Measurements from ENCODE around the gene PREP.

Gene PREP

DNA sequence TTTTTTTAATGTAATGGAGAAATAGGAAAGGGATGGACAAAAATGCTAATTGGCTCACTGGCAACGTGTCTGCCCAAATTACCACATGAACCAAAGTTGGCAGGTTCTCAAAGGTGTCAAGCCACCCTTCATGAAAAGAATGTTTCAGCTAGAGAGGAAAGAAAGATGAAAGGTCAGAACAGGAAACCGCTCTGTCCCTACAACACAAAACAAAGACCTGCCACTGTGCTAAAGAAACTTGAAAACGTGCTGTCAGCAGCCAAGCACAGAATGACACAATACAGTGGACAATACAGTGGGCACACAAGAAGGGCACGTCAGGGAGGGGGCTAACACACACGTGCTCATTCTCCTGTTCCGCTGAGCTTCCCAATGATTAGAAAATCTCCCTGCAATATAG, 4.9 kb downstream of the PREP start:
- no peak for DNase-seq (ENCODE audit: low read depth)

DNA sequence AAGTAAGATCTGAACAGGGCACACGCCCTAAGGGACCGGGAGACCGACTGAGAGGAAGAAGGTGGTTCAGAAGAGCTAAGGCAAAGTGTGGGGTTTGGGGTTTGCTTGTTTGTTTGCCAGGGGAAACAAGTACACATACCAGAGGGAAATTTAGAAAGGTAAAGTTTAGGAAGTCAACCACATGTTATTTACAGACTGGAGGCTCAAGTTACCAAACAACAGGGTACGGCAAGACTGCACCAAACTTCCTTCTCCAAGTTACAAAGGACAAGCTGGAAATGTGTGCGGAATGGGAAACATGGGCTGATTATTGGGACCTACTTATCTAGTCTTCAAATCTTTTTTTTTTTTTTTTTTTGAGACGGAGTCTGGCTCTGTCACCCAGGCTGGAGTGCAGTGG, 11.2 kb downstream of the PREP start:
- DNase-seq (ENCODE audit: low read depth), result no peak

DNA sequence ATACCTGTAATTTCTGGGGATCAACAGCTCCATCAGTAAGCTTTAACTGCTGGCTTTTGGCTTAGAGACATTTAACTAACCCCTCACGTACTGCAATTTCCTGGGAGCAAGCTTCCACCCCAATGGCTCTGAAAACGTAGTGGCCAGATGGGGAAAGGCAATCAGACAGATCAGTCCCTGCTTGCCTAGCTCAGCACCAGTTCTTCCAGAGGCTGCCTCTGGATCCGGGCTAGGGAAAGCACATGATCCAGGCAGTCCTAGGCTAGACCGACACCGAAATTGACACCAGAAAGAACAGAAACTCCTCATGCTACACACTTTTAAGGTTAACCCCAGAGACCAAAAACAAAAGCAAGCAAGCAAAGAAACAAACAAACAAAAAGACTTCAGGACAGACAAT, 13.3 kb downstream of the PREP start:
- DNase-seq (ENCODE audit: low read depth), result no peak

DNA sequence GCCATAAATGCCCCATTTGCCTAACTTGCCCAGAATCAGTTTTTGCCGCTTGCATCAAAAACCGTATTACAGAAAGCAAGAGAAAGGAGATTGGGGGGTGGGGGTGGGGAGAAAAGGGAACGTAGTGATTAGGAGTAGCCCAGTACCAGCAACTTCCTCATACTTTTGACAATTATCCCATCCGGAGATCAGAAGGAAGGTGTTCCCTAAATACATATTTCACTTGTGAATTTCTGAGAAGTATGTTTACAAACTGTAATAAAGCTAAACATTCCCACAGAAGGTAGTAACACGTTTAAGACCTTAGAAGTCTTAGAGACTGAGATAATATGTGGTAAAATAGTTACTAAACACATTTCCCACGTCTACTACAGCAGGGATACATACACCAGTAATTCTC, 14.5 kb downstream of the PREP start:
- DNase-seq (ENCODE audit: low read depth), result peak; percentile 9

DNA sequence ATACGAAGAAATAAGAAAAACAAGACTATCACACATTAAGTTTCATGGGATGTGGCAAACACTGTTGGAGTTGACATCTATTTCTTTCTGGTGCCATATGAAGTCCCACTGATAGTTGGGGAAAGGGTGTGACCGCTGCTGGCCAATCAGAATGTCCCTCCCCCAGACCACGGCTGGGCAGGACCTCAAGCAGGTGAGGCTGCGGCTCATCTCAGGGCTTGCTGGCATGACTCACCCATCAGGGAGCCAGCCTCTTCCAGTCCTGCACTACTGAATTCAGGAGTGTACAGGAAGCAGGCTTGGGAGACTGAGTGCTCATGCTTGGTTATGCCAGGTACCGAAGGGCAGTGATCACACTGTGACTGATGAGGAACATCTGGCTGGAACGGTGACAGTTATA, 18.9 kb downstream of the PREP start:
- DNase-seq (ENCODE audit: low read depth), result no peak

DNA sequence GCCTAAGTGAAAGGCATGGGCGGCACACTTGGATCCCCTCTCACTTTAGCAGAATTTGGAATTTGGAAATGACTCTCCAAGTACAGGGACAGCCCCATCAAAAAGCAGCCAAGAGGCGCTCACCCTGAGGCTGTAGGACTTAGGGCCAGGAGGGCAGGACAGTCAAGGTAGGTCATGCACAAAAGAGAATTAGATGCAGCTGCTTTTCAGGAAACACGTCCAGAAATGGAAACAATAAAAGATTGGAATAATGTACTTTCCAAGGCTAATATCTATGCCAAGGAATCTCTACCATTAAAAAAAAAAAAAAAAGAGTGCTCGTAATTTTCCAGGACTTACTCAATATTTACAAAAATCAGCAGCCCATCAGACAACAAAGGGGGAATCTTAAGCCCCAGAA, 19.9 kb downstream of the PREP start:
- DNase-seq (ENCODE audit: low read depth), result no peak

DNA sequence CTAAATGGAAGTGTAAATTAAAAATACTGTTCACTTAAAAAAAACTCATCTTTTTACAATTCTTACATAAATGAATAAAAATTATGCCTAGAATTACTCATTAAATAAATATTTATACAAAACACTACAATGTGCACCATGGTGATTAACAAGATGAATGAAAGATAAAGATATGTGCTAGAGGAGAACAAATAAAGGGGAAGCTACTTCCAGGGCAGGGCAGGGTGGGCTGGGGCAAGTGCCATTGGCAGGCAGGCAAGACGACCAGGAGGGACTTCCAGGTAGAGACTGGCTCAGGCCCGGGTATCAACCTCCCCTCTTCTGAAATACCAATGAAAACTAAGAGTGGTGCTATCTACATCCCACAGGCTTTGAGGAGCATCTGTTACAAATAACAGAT, 20.4 kb downstream of the PREP start:
- DNase-seq (ENCODE audit: low read depth), result no peak

DNA sequence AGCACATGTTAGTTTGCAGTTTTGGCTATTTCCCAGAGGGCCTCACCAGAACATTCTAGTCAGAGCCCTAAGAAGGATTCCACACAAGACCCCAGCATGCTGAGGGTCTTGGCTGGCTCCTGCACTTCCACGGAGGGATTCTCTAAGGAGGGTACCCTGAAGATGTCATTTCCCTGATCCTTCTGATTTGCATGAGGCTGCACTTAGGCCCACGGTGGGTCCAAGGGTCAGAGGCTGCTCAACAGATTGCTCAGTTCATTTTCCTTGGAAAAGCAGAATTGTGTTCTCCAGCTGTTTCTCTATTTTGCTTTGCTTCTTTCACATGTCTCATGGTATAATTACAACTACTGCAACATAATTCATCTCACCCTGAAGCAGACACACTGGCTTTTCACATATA, 22.2 kb downstream of the PREP start:
- no peak for DNase-seq (ENCODE audit: low read depth)

DNA sequence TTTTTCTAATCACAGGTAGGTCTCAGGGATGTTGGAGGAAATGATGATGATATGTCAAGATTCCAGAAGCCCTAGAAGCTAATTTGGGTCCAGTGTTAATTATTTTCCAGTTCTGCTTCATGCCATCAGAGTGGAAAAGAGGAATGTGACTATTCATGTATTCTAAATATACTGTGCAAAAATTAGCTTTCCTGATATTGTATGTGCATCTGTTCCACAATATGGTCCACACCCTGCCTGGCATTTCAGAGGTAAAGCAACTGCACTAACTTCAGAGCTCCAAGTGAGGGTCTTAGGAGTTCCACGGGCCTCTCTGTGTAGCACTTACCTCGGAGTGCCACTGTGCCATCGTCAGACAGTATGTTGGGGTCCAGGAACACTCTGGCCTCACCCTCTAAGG, 27.1 kb downstream of the PREP start:
- no peak for DNase-seq (ENCODE audit: low read depth)

DNA sequence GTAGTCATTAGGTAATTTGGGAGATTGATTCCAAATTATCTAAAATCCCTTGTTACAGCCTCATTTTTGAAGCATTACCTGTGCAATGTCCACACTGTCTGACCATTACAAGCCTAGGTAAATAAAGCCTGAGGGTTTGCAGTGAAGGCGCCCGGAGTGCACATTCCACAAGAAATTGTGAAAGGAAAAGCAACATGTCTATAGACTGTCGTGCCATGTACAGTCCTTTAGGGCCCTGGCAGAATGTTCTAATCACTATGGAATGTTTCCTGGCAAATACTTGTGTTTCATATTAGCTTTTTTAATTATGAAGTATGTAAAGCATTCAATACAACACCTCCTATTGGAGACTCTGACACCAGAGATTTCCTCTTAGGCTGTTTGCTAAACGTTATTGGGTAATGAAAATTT, 28.9 kb downstream of the PREP start:
- DNase-seq (ENCODE audit: low read depth), result peak; percentile 47

DNA sequence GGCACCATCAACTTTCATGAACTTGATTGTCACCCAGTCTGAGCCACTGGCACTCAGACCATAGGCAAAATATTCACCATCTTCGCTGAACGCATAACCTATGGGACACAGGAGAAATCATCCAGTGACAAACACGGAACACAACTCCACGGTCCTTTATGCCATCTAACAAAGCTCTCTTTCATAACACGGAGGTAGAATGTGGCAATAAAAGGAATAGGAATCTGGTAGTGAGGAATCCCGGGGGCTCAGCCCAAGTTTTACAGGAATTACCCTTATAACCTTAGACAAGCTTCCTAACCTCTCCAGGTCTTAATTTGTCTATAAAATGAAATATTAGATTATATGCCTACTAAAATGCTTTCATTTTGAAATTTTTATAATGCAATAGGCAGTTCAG, 29.4 kb downstream of the PREP start:
- no peak for DNase-seq (ENCODE audit: low read depth)

DNA sequence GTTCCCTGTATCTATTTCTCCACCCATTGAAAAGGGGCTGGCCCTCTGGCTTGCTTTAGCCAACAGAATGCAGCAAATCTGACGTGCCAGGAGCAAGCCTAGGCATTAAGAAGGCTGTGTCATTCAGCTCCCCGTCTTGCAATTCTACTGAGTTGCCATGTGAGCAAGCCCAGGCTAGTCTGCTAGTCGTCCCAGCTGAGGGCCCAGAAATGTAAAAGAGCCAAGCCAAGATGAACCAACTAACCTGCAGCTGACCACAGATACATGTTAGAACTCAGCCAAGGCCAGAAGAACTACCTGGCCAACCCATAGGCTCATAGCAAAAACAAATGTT, 30.1 kb downstream of the PREP start:
- no peak for DNase-seq (ENCODE audit: low read depth)

DNA sequence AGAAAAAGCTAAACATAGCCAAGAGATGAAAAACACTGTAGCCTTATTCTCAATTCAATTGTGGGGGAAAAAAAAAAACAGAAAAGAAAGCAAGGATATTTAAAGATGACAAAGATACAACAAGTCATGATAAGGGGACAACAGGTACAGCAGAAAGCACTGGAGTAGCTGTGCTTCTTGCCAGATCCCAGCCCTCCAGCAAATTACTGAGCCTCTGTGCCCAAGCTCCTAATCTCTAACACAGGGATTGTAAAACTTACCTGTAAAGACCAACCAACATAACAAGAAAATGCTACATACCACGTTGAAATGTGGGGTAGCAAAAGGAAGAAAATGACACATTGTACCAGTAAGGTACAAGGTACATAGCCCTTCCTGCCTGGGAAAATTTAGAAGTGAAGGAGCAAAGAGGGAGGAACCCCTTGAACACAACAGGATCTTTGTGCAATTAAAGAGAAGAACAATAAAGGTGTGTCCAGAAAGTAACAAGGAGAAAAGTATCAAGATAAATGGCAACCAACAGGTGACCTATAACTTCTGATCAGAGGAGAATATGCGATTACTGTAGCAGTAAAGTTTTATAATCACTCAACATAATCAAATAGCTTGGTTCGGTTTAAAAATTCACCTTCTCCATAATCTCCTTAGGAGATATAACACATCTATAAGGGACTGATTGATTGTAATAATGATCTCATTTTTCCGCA, 30.6 kb downstream of the PREP start:
- DNase-seq (ENCODE audit: low read depth), result no peak

DNA sequence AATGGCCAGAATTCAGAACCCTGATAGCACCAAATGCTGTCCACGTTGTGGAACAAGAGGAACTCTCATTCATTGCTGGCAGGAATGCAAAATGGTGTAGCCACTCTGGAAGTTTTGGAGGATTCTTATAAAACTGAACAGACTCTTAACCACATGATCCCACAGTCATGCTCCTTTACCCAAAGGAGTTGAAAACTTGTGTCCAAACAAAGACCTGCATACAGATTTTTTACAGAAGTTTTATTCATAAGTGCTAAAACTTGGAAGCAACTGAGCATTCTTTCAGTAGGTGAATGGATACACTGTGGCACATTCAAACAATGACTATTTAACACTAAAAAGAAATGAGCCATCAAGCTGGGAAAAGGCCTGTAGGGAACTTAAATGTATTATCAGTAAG, 32.5 kb downstream of the PREP start:
- DNase-seq (ENCODE audit: low read depth), result no peak

DNA sequence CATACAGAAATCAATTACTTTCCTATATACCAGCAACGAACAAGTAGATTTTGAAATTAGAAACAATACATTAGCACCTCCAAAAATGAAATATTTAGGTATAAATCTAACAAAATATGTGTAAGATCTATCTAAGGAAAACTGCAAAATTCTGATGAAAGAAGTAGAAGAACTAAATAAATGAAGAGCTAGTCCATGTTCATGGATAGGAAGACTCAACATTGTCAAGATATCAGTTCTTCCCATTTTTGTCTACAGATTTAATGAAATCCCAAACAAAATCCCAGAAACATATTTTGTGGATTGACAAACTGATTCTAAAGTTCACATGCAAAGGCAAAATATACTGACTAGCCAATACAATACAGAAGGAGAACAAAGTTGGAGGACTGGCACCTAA, 33.7 kb downstream of the PREP start:
- no peak for DNase-seq (ENCODE audit: low read depth)

DNA sequence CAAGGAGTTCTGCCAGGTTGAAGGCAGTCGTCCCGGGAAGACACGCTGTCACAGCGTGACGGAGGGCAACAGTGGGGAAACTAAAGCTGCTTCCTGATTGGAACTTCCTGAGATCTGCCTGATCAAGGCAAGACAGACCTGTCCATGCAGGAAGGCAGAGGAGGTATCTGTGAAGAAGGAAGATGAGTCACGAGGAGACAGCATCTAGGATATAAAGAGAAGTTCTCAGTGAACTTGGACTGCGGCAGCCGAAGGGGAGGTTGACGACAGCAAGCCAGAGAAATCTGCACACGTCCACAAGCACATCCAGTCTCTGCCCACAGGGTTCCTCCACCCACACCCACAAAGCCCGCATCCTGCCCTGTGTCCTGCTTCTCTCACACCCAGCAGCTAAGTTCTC, 38.6 kb downstream of the PREP start:
- no peak for DNase-seq (ENCODE audit: low read depth)

DNA sequence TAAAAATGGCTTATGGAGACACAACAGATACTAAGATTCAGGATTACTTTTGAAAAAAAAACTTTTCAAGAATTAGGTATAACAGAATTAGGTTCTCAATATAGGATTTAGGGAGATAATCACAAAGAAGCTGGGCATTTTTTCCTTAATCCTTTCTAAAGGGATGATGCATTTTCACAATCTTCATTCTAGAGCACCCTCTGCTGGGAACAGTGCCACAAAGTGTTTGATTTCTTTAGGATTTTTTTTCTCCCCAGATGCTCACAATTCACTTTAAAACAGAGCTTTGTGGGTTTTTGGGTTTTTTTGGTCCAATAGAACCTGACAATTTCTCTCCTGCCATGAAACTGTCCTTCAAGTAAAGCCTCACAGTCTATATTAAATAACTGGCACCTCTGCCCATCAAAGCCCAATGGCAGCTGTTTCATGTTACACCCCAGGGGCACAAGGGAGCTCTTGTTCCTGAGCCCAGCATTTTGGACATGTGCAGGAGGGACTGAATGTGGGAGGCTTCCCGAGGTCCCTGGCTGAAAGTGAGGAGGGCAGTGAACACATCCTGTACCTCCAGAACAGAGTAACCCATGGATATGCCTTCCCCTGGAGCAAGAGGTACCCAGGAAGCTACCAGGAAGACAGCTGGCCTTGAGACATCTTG, 39.7 kb downstream of the PREP start:
- peak; percentile 36 for DNase-seq (ENCODE audit: low read depth)

DNA sequence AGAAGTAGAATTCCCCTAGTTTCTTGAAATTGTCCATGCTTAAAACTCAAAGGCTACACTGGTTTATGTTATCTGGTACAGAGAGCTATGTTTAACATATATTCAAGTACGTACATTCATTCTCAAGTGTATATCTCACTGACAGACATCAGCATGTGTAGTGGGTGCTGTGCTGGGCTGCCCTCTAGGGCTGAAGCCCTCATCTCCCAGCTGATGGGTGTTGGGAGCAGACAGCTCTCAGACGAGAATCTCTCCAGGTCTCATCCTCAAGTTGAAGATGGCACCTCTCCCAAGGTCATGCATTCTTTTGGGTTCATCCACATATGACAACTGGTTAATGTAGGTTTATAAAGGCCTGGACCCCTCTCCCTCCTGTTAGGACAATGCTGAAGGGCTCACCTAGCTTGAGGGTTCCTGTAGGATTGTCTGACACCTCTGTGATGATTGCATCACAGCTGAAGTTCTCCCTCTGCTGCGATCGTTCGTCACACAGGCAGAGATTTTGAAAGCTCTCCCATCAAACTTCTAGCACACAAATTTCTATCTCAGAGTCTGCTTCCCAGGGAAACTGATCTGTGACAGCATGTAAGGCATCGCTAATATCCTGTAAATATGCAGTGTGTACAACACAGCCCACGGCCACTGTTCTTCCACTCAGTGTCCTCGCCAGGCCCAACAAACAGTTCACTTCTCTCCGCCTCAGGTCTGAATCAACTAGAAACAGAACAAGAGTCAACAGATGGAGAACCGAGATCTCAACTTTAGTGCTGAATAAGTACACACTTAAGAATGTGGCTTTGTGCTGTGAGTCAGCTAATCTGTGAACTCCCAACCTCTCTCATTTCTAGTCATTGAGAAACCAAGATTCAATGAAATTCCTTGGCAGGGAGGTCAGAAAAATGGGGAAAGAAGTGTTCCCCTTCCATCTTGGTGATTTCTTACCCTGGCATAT, 43.2 kb downstream of the PREP start:
- DNase-seq (ENCODE audit: low read depth), result peak; percentile 97

DNA sequence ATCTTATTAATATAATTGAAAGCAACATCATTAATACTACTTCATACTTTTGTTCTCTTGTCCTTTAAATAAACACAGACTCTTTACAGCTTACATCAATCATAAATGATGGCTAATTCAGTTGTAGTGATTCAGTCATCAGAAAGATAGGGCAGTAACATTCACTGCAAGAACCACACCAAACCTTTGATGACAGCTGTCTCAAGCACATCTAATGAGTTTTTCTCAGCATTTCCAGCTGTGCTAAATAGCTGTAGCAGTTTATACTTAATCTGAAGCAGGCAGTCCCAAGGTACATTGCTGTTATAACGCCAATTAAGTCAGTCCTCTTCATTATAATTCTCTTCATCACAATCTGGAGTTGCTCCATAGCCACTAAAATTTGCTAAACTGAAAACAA, 45.7 kb downstream of the PREP start:
- DNase-seq (ENCODE audit: low read depth), result no peak

DNA sequence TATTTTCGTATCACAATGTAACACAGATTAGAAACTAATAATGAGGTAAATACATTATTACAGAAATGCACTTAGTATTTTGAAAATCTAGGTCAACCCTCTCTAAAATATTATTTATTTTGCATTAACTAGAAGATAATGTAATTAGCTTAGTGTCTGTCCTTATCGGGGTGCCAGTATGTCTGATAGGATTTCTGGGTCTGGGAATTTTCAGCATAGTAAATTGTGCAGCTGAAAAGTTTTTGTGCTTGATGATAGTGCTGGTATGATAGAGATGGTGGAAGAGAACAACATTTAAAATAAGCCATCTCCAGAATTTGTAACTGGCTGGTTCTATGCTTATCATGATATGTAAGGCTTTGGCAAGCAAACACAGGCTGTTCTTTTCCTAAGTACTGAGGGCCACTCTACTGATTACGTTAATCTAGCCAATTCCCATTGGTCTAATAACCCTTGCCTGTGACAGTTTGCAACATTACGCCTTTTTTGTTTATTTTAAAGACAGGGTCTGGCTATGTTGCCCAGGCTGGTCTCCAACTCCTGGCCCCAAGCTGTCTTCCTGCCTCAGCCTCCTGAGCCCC, 50.8 kb downstream of the PREP start:
- DNase-seq (ENCODE audit: low read depth), result no peak

DNA sequence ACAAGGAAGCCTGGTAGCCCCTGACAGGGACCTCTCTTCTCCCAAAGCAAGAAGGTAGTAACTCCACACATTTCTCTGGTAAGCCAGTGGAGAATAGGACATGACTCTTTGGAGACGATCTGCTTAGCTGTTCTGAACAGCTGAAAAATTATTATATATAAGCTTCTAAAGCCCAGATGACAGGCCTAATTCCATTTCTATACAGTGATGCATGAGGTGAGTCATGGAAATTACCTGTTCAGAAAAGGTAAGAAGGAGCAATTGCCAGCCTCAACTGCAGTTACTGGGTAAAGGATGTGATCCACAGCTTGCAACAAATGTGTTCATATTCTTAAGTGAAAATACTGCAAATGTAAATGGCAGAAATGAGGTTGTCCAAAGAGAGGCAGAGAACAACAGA, 54.0 kb downstream of the PREP start:
- DNase-seq (ENCODE audit: low read depth), result no peak

DNA sequence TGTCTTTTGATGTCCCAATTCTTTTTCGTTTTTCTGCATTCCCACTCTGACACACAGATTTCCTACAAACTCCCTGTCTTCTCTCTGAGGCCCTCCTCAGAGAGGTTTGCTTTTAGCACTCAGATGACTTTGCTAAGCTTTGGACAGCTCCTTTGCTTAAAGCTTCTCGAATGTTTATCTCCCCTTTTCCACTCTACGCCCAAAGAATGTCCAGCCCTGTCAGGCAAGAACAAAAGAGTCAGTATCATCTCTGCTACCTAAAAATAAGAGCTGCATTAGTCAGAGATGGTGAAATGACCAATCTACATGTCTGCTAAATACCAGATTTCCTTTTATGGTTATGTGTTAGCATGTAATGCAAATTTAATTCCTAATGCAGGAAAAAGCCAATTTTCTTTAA, 56.8 kb downstream of the PREP start:
- DNase-seq (ENCODE audit: low read depth), result peak; percentile 93

DNA sequence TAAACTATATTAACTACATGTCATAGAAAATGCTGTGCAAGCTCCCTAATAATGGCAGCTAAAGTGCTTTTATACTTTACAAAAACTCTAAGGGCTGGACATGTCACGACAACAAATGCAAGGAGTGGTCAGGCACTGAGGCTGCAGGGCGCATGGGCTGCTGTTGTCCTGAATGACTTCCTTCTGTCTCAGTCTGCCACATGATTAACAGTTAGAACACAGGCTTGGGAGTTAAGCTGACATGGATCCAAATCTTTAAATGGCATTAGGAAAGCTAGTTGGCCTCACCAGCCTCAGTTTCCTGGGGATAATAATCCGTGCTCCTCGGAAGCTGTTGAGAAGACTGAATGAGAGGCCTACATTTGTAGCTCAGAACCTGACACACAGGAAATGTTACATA, 57.4 kb downstream of the PREP start:
- DNase-seq (ENCODE audit: low read depth), result no peak

Measured in amniotic epithelial cell (primary cell).